ENCODE measurements around the gene MFAP3. TPM values are rescaled to one million over a fixed set of nuclear protein-coding genes. Genes with fewer than 3 reads are reported as not detected.
A peak's percentile ranks its signal among the peaks of the same experiment; 100 is the strongest.

The MFAP3 gene
- total and polyA plus RNA-seq, 10 of the 15 experiments (the other 5 are each of a cell fraction or from before 2014, with no cell fraction given) = 2.5 to 22.9 (median 13.4) TPM

DNA sequence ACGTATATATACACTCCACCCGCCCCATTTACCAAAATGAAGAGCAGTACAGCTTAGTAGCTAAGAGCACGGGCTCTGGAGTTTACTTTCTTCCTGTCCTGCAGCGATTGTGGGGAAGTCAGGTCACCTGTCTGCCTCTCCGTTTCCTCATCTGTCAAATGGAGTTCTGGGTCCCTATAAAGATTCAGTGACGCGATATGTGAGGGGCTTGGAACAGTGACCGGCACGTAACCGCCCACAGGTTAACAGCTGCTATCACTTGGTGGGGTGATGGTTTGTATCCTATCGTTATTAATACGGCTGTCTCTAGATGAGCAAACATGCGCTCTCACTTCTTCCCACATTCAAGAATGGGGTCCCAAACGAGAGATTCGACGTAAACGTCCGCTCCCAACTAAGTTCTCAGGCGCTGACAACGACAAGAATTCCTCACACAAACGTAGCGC lies 483 bp upstream of the MFAP3 start:
- in situ Hi-C loops (cut with MboI) (no loop called here), intact Hi-C loops (cut with micrococcal nuclease; ENCODE audit: unreplicated experiment) (no loop called here)
- no peaks in the 10 kb centered on the region for H3K27me3 ChIP-seq (replicated peaks in 1 of 2; ENCODE audit: control insufficient read depth in 2 of 2, insufficient read depth in 2 of 2, low read length in 1 of 2)
- H3K4me1 ChIP-seq (ENCODE audit: control insufficient read depth, insufficient read depth, low read length) = no peaks in the 10 kb centered on the region
- ChIA-PET SMC1A (ENCODE audit: uncharacterized antibody, unreplicated experiment) (interaction anchor here (0.7 to 3.7 kb wide), 5 partner anchors 11 to 134 kb away, joined by 3 to 27 read pairs (median 5); no protein-coding TSS in a partner anchor), CTCF (interaction anchor here (1.2 to 2.1 kb wide), 5 partner anchors 10 to 155 kb away, joined by 4 to 6 read pairs (median 5); no protein-coding TSS in a partner anchor), RAD21 (ENCODE audit: unreplicated experiment) (interaction anchor here (0.9 to 1.8 kb wide), 2 partner anchors 27 to 34 kb away, joined by 3 to 5 read pairs; no protein-coding TSS in a partner anchor), POLR2A (interaction anchor here (0.8 to 1.7 kb wide), 7 partner anchors 9 to 465 kb away, joined by 3 to 7 read pairs (median 3); partner anchors contain the start of gene GALNT10)
- peak overlapping the region; percentile 95 for H3K9ac ChIP-seq (ENCODE audit: control insufficient read depth, insufficient read depth, low read length)
- H3K27ac ChIP-seq (ENCODE audit: control insufficient read depth, insufficient read depth) = peak overlapping the region; percentile 88
- no peaks in the 10 kb centered on the region; a peak in 1 of 4 replicates for H3K36me3 ChIP-seq (ENCODE audit: control insufficient read depth in 2 of 2, insufficient read depth in 2 of 2, low read length in 1 of 2)
- WGBS (ENCODE audit: insufficient coverage, insufficient replicate concordance, low lambda C conversion rate, missing lambda C conversion rate) = under 1% methylated on average over 22 of the region's 22 CpGs
- peak overlapping the region; percentile 97 for H2AFZ ChIP-seq (ENCODE audit: control insufficient read depth, low read depth, low read length)
- ATAC-seq (peak; percentile 69), FAIRE-seq (peak; percentile 47), DNase-seq (ENCODE audit: low read depth, low spot score) (no peak)
- peak overlapping the region; percentile 90 for H3K4me3 ChIP-seq
- TSS peak; percentile 87 for BruUV-seq (replicated peaks)
- H4K20me1 ChIP-seq (ENCODE audit: control insufficient read depth, insufficient read depth) = no peaks in the 10 kb centered on the region
- peak overlapping the region; percentile 94 for H3K4me2 ChIP-seq (ENCODE audit: control insufficient read depth, insufficient read depth)
- H3K79me2 ChIP-seq (ENCODE audit: control insufficient read depth, insufficient read depth, low read length) = peaks cover 33% of the 10 kb centered on the region
- H3K9me3 ChIP-seq (replicated peaks; ENCODE audit: control insufficient read depth, insufficient read depth, low read length) = no peaks in the 10 kb centered on the region
- no peak for TF ChIP-seq SP1 (IDR thresholded peaks at IDR 0.05; ENCODE audit: low read depth, low read length)
- TF ChIP-seq MYC (IDR thresholded peaks at IDR 0.05; ENCODE audit: insufficient read depth, insufficient read length, insufficient replicate concordance, low read length, severe bottlenecking) = peak; percentile 37
- TF ChIP-seq SREBF2 (IDR thresholded peaks at IDR 0.05; ENCODE audit: low read length) = no peak
- TF ChIP-seq, protein P1, sequence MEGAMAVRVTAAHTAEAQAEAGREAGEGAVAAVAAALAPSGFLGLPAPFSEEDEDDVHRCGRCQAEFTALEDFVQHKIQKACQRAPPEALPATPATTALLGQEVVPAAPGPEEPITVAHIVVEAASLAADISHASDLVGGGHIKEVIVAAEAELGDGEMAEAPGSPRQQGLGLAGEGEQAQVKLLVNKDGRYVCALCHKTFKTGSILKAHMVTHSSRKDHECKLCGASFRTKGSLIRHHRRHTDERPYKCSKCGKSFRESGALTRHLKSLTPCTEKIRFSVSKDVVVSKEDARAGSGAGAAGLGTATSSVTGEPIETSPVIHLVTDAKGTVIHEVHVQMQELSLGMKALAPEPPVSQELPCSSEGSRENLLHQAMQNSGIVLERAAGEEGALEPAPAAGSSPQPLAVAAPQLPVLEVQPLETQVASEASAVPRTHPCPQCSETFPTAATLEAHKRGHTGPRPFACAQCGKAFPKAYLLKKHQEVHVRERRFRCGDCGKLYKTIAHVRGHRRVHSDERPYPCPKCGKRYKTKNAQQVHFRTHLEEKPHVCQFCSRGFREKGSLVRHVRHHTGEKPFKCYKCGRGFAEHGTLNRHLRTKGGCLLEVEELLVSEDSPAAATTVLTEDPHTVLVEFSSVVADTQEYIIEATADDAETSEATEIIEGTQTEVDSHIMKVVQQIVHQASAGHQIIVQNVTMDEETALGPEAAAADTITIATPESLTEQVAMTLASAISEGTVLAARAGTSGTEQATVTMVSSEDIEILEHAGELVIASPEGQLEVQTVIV (IDR thresholded peaks at IDR 0.05; ENCODE audit: borderline replicate concordance, partially characterized antibody) = no peak
- TF ChIP-seq JUNB (IDR thresholded peaks at IDR 0.05) = peak; percentile 53; the same call in 1 of the 2 replicates
- TF ChIP-seq IKZF2 (IDR thresholded peaks at IDR 0.05) = no peak
- no peak for TF ChIP-seq CHD1 (IDR thresholded peaks at IDR 0.05; ENCODE audit: low read depth, low read length)
- TF ChIP-seq ETV6 (conservative IDR thresholded peaks at IDR 0.05 in 1 of 2, IDR thresholded peaks at IDR 0.05 in 1 of 2; ENCODE audit: borderline replicate concordance in 1 of 2, low read depth in 1 of 2) = peak in 1 of 2 experiments; percentile 72; a peak in 1 of 4 replicates
- TF ChIP-seq EGR1 (IDR thresholded peaks at IDR 0.05; ENCODE audit: borderline replicate concordance in 1 of 2, low read depth in 2 of 2, low read length in 2 of 2) = 0 out of 3 replicates have a peak, but pooled peaks of 1 of the 2 experiments have one; percentile 31
- TF ChIP-seq, protein P2, sequence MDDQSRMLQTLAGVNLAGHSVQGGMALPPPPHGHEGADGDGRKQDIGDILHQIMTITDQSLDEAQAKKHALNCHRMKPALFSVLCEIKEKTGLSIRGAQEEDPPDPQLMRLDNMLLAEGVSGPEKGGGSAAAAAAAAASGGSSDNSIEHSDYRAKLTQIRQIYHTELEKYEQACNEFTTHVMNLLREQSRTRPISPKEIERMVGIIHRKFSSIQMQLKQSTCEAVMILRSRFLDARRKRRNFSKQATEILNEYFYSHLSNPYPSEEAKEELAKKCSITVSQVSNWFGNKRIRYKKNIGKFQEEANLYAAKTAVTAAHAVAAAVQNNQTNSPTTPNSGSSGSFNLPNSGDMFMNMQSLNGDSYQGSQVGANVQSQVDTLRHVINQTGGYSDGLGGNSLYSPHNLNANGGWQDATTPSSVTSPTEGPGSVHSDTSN (IDR thresholded peaks at IDR 0.05; ENCODE audit: insufficient replicate concordance, low read depth, low read length) = peak; percentile 16
- 0 out of 2 replicates have a peak, but pooled peaks have one; percentile 55 for TF ChIP-seq CBX5 (IDR thresholded peaks at IDR 0.05; ENCODE audit: low read depth)
- peak; percentile 64; the same call in 1 of the 2 replicates for TF ChIP-seq CREB1 (IDR thresholded peaks at IDR 0.05; ENCODE audit: low read depth)
- peak; percentile 64; the same call in 1 of the 2 replicates for TF ChIP-seq MTA3 (IDR thresholded peaks at IDR 0.05; ENCODE audit: borderline replicate concordance, low read length)
- no peak for TF ChIP-seq EED (IDR thresholded peaks at IDR 0.05; ENCODE audit: low read depth)
- no peak for TF ChIP-seq E2F4 (IDR thresholded peaks at IDR 0.05; ENCODE audit: low read depth, low read length)
- no peak for TF ChIP-seq LARP7 (IDR thresholded peaks at IDR 0.05)
- TF ChIP-seq TCF12 (IDR thresholded peaks at IDR 0.05; ENCODE audit: low read depth, low read length) = peak; percentile 82
- no peak for TF ChIP-seq BHLHE40 (IDR thresholded peaks at IDR 0.05; ENCODE audit: borderline replicate concordance in 1 of 2, low read depth in 2 of 2, low read length in 1 of 2)

Data from GM12878 (cell line).